ENCODE measurements around the gene CYBC1.

The CYBC1 gene

GRCh38 chr17:82407255-82407654 lies 43.3 kb downstream of the CYBC1 start:
- DNase-seq (ENCODE audit: low spot score) (peak; percentile 40), ATAC-seq (ENCODE audit: low read depth) (no peak)
- H3K9me3 ChIP-seq (ENCODE audit: severe bottlenecking): no peaks in the 10 kb centered on the region
- no peak overlapping the region for H3K4me3 ChIP-seq (ENCODE audit: severe bottlenecking)
- no peaks in the 10 kb centered on the region for H3K27me3 ChIP-seq (ENCODE audit: insufficient read depth, poor library complexity, severe bottlenecking)
- H3K27ac ChIP-seq (ENCODE audit: poor library complexity, severe bottlenecking): no peak overlapping the region
- H3K4me1 ChIP-seq (ENCODE audit: insufficient read depth, poor library complexity, severe bottlenecking): no peaks in the 10 kb centered on the region
- H3K36me3 ChIP-seq (ENCODE audit: low read depth): peaks cover 7% of the 10 kb centered on the region
- TF ChIP-seq CTCF (IDR thresholded peaks at IDR 0.05; ENCODE audit: poor library complexity, severe bottlenecking): no peak

- H3K4me1 ChIP-seq (ENCODE audit: insufficient read depth, poor library complexity, severe bottlenecking): no peaks in the 10 kb centered on the region
- DNase-seq (ENCODE audit: low spot score) (peak; percentile 58), ATAC-seq (ENCODE audit: low read depth) (no peak)
- no peak overlapping the region for H3K27ac ChIP-seq (ENCODE audit: poor library complexity, severe bottlenecking)
- no peak overlapping the region for H3K4me3 ChIP-seq (ENCODE audit: severe bottlenecking)
- H3K9me3 ChIP-seq (ENCODE audit: severe bottlenecking): no peaks in the 10 kb centered on the region
- no peak for TF ChIP-seq CTCF (IDR thresholded peaks at IDR 0.05; ENCODE audit: poor library complexity, severe bottlenecking)
- H3K27me3 ChIP-seq (ENCODE audit: insufficient read depth, poor library complexity, severe bottlenecking): no peaks in the 10 kb centered on the region
- H3K36me3 ChIP-seq (ENCODE audit: low read depth): peaks cover 16% of the 10 kb centered on the region
These were observed 44.4 kb downstream of the CYBC1 start for GRCh38 chr17:82406131-82406671.

DNA sequence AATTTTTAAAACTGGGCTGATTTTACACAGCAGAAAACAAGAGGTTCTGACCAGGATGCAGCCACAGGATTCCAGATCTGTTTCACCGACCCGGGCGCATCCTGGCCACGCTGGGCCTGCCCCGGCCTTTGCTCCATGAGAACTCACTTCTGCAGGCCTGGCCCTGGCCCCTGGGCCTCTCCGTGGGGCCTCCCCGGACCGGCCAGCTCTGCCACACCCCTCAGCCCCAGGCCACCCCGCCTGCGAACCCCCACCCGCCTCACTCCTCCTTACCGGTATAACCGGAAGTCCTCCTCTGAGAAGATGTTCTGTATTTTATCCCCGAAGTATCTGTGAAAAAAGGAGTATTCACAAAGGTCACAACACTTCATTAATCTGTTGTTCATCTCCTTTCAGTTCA lies 45.5 kb downstream of the CYBC1 start:
- ATAC-seq (ENCODE audit: low read depth) (no peak), DNase-seq (ENCODE audit: low spot score) (no peak)
- no peaks in the 10 kb centered on the region for H3K9me3 ChIP-seq (ENCODE audit: severe bottlenecking)
- H3K27ac ChIP-seq (ENCODE audit: poor library complexity, severe bottlenecking): no peak overlapping the region
- H3K27me3 ChIP-seq (ENCODE audit: insufficient read depth, poor library complexity, severe bottlenecking): no peaks in the 10 kb centered on the region
- no peak for TF ChIP-seq CTCF (IDR thresholded peaks at IDR 0.05; ENCODE audit: poor library complexity, severe bottlenecking)
- H3K4me3 ChIP-seq (ENCODE audit: severe bottlenecking): no peak overlapping the region
- H3K36me3 ChIP-seq (ENCODE audit: low read depth): peaks cover 17% of the 10 kb centered on the region
- no peaks in the 10 kb centered on the region for H3K4me1 ChIP-seq (ENCODE audit: insufficient read depth, poor library complexity, severe bottlenecking)

DNA sequence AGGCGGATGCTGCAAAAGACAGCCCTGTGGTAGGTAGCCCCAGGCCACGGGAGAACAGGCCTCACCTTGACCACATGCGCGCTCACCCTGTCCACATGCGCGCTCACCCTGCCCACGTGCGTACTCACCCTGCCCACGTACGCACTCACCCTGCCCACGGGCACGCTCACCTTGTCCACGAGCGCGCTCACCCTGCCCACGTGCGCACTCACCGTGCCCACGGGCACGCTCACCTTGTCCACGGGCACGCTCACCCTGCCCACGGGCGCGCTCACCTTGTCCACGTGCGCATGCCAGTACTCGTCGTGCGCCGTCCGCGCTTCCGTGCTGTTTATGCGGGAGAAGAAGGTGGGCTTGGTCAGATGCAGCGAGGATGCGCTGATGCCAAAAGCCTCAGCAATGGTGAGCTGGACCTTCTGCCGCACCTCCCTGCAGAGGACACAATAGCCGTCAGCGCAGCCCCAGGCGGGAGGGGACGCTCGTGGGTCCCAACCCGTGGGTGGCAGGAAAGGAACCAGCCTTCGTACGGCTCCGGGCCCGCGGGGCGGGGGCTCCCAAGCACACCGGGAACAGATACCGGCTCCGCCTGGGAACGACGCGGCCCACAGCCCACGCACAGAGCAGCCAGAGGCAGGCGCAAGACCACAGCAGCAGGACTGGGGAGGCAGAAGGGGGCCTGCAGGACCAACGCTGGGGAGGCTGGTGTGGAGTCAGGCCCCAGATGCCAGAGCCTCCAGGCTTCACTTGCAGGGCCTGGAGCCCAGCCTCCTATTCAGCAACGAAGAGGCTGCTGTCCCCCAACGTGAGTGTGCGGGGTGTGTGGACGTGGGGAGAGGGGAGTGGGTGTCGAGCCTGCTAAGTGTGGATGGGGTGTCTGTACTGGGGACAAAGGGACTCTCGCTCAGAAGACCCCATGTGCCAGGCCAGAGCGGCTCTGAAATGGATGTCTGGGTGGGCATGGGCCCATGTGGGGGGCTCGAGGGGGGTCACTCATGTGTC lies 46.6 kb downstream of the CYBC1 start:
- no peak overlapping the region for H3K27ac ChIP-seq (ENCODE audit: poor library complexity, severe bottlenecking)
- DNase-seq (ENCODE audit: low spot score) (no peak), ATAC-seq (ENCODE audit: low read depth) (no peak)
- peaks cover 17% of the 10 kb centered on the region for H3K36me3 ChIP-seq (ENCODE audit: low read depth)
- H3K27me3 ChIP-seq (ENCODE audit: insufficient read depth, poor library complexity, severe bottlenecking): no peaks in the 10 kb centered on the region
- H3K9me3 ChIP-seq (ENCODE audit: severe bottlenecking): no peaks in the 10 kb centered on the region
- no peak overlapping the region for H3K4me3 ChIP-seq (ENCODE audit: severe bottlenecking)
- no peak for TF ChIP-seq CTCF (IDR thresholded peaks at IDR 0.05; ENCODE audit: poor library complexity, severe bottlenecking)
- H3K4me1 ChIP-seq (ENCODE audit: insufficient read depth, poor library complexity, severe bottlenecking): no peaks in the 10 kb centered on the region
